Activated CD8-positive, alpha-beta memory T cell treated with anti-CD3 and anti-CD28 coated beads, Interleukin-2, amount 10 ng/mL, durations not matched to agents 7 days and 5 days (primary cell): ENCODE data around the gene POU2F3. TPM values are rescaled to one million over a fixed set of nuclear protein-coding genes. Genes with fewer than 3 reads are reported as not detected.
"Not testable (repeated sequence)": the region's sequence is repeated elsewhere in the genome, so short reads cannot be mapped to it uniquely, and the experiment has no call there.

Source experiments
- ATAC-seq: fragments of 150-1000 bp; cut with Tn5 transposase; one replicate; pipeline ENCODE4 v1.10.0; 2021; ENCODE audit warnings: moderate library complexity
- CTCF ChIA-PET: fragments of 350-600 bp; sonication (Branson Sonifier 250); formaldehyde crosslinking; loops from one replicate; lab custom pipeline; 2021; ENCODE audit warnings: antibody characterized with exemption; lab: Charles Lee
- DNase-seq: peaks from one replicate; pipeline ENCODE4 v3.0.0-alpha.2; 2020
- H3K27ac Mint-ChIP-seq: one replicate; pipeline ENCODE4 v1.8.0; 2021; ENCODE audit warnings: mild to moderate bottlenecking, mixed read lengths
- H3K27me3 Mint-ChIP-seq: one replicate; pipeline ENCODE4 v1.8.0; 2021; ENCODE audit warnings: mixed read lengths
- H3K36me3 Mint-ChIP-seq: one replicate; pipeline ENCODE4 v1.8.0; 2021; ENCODE audit warnings: mild to moderate bottlenecking, mixed read lengths
- H3K4me1 Mint-ChIP-seq: one replicate; pipeline ENCODE4 v1.8.0; 2021; ENCODE audit warnings: mixed read lengths
- H3K4me3 Mint-ChIP-seq: one replicate; pipeline ENCODE4 v1.8.0; 2021; ENCODE audit warnings: mild to moderate bottlenecking, moderate library complexity, mixed read lengths
- H3K9me3 Mint-ChIP-seq: one replicate; pipeline ENCODE4 v1.8.0; 2022; ENCODE audit warnings: low read depth, mixed read lengths
- total RNA-seq, 2 experiments: library from RNA; stranded (reverse); gene quantifications; one replicate each; pipeline ENCODE4 v1.2.3, GENCODE V29; 2021

Gene POU2F3
- total RNA-seq, 2 experiments from 2014 or later = not detected

GRCh38 chr11:120236169-120237107 lies 3.5 kb upstream of the POU2F3 start:
- DNase-seq (no peak), ATAC-seq (no peak)
- CTCF ChIA-PET = interaction anchor here (0.7 to 14.0 kb wide), 14 partner anchors 11 to 101 kb away, joined by 3 to 475 read pairs (median 10); no protein-coding TSS in a partner anchor
- Mint-ChIP-seq H3K36me3 (no peaks in the 10 kb centered on the region), H3K4me3 (no peak overlapping the region), H3K4me1 (peaks cover 3% of the 10 kb centered on the region), H3K27me3 (peaks cover 78% of the 10 kb centered on the region), H3K9me3 (no peaks in the 10 kb centered on the region), H3K27ac (no peak overlapping the region)

GRCh38 chr11:120238968-120239620 lies 846 bp upstream of the POU2F3 start:
- Mint-ChIP-seq H3K27me3 (peaks cover 84% of the 10 kb centered on the region), H3K9me3 (no peaks in the 10 kb centered on the region)

GRCh38 chr11:120240866-120241265 lies 926 bp downstream of the POU2F3 start:
- Mint-ChIP-seq H3K4me1 (peaks cover 24% of the 10 kb centered on the region), H3K9me3 (no peaks in the 10 kb centered on the region), H3K36me3 (no peaks in the 10 kb centered on the region), H3K27me3 (peaks cover 84% of the 10 kb centered on the region), H3K4me3 (no peak overlapping the region), H3K27ac (no peak overlapping the region)
- no peak for DNase-seq
- CTCF ChIA-PET = interaction anchor here (14.0 kb wide), 1 partner anchor 59 kb away, joined by 475 read pairs; no protein-coding TSS in a partner anchor
- ATAC-seq = no peak

More at GRCh38 chr11:120238968-120239620, 846 bp upstream of the POU2F3 start:
- Mint-ChIP-seq H3K27ac (no peak overlapping the region), H3K4me3 (no peak overlapping the region), H3K4me1 (peaks cover 7% of the 10 kb centered on the region), H3K36me3 (no peaks in the 10 kb centered on the region)
- CTCF ChIA-PET = interaction anchor here (0.9 to 14.0 kb wide), 4 partner anchors 8 to 61 kb away, joined by 3 to 475 read pairs (median 70); no protein-coding TSS in a partner anchor
- DNase-seq = no peak
- ATAC-seq = no peak

GRCh38 chr11:120241277-120241676 lies 1.3 kb downstream of the POU2F3 start:
- H3K4me3 Mint-ChIP-seq = no peak overlapping the region
- DNase-seq = no peak
- peaks cover 84% of the 10 kb centered on the region for H3K27me3 Mint-ChIP-seq
- no peak overlapping the region for H3K27ac Mint-ChIP-seq
- H3K9me3 Mint-ChIP-seq = no peaks in the 10 kb centered on the region
- no peak for ATAC-seq
- CTCF ChIA-PET = interaction anchor here (14.0 kb wide), 1 partner anchor 59 kb away, joined by 475 read pairs; no protein-coding TSS in a partner anchor
- H3K4me1 Mint-ChIP-seq = peaks cover 27% of the 10 kb centered on the region
- H3K36me3 Mint-ChIP-seq = peaks cover 3% of the 10 kb centered on the region

- H3K36me3 Mint-ChIP-seq = peaks cover 10% of the 10 kb centered on the region
- peaks cover 42% of the 10 kb centered on the region for H3K4me1 Mint-ChIP-seq
- DNase-seq = no peak
- H3K9me3 Mint-ChIP-seq = no peaks in the 10 kb centered on the region
- peaks cover 83% of the 10 kb centered on the region for H3K27me3 Mint-ChIP-seq
- H3K27ac Mint-ChIP-seq = no peak overlapping the region
- no peak overlapping the region for H3K4me3 Mint-ChIP-seq
- ATAC-seq = no peak
- CTCF ChIA-PET = interaction anchor here (1.4 to 10.2 kb wide), 3 partner anchors 9 to 75 kb away, joined by 3 to 161 read pairs (median 126); no protein-coding TSS in a partner anchor
Observed at GRCh38 chr11:120243221-120243620, 3.3 kb downstream of the POU2F3 start.

GRCh38 chr11:120244476-120245365 lies 4.8 kb downstream of the POU2F3 start:
- Mint-ChIP-seq H3K36me3 (peaks cover 10% of the 10 kb centered on the region), H3K9me3 (no peaks in the 10 kb centered on the region), H3K4me1 (peaks cover 57% of the 10 kb centered on the region), H3K27me3 (peaks cover 72% of the 10 kb centered on the region), H3K27ac (peak overlapping the region; percentile 35), H3K4me3 (no peak overlapping the region)
- ATAC-seq (peak; percentile 35), DNase-seq (peak; percentile 47)
- CTCF ChIA-PET = interaction anchor here (1.0 to 10.2 kb wide), 3 partner anchors 11 to 76 kb away, joined by 3 to 161 read pairs (median 126); no protein-coding TSS in a partner anchor

GRCh38 chr11:120245434-120245833 lies 5.5 kb downstream of the POU2F3 start:
- H3K9me3 Mint-ChIP-seq = no peaks in the 10 kb centered on the region
- DNase-seq (no peak), ATAC-seq (no peak)
- no peak overlapping the region for H3K4me3 Mint-ChIP-seq
- peaks cover 64% of the 10 kb centered on the region for H3K4me1 Mint-ChIP-seq
- peaks cover 16% of the 10 kb centered on the region for H3K36me3 Mint-ChIP-seq
- peaks cover 76% of the 10 kb centered on the region for H3K27me3 Mint-ChIP-seq
- CTCF ChIA-PET = interaction anchor here (9.8 to 10.2 kb wide), 2 partner anchors 12 to 56 kb away, joined by 126 to 161 read pairs; no protein-coding TSS in a partner anchor
- H3K27ac Mint-ChIP-seq = no peak overlapping the region

- CTCF ChIA-PET = interaction anchor here (0.7 to 10.2 kb wide), 5 partner anchors 10 to 88 kb away, joined by 3 to 161 read pairs (median 12); partner anchors contain the start of gene ARHGEF12
- Mint-ChIP-seq H3K4me3 (peak overlapping the region; percentile 59), H3K27ac (peak overlapping the region; percentile 78), H3K36me3 (peaks cover 16% of the 10 kb centered on the region), H3K27me3 (peaks cover 67% of the 10 kb centered on the region), H3K9me3 (no peaks in the 10 kb centered on the region), H3K4me1 (peaks cover 64% of the 10 kb centered on the region)
- DNase-seq (peak; percentile 47), ATAC-seq (peak; percentile 87)
Observed at GRCh38 chr11:120248551-120249278, 8.8 kb downstream of the POU2F3 start.

- Mint-ChIP-seq H3K36me3 (peaks cover 16% of the 10 kb centered on the region), H3K27me3 (peaks cover 68% of the 10 kb centered on the region), H3K4me1 (peaks cover 55% of the 10 kb centered on the region), H3K27ac (peak overlapping the region; percentile 78), H3K9me3 (no peaks in the 10 kb centered on the region), H3K4me3 (peak overlapping the region; percentile 21)
- DNase-seq (no peak), ATAC-seq (no peak)
- CTCF ChIA-PET = interaction anchor here (0.7 to 10.2 kb wide), 7 partner anchors 9 to 87 kb away, joined by 3 to 161 read pairs (median 4); partner anchors contain the start of gene ARHGEF12
Observed at GRCh38 chr11:120249279-120250262, 9.6 kb downstream of the POU2F3 start.

GRCh38 chr11:120253377-120253776 lies 13.4 kb downstream of the POU2F3 start:
- H3K9me3 Mint-ChIP-seq, H3K36me3 Mint-ChIP-seq, ATAC-seq, H3K4me3 Mint-ChIP-seq, DNase-seq, H3K27ac Mint-ChIP-seq: not testable (repeated sequence)
- H3K4me1 Mint-ChIP-seq = peaks cover 22% of the 10 kb centered on the region
- peaks cover 78% of the 10 kb centered on the region for H3K27me3 Mint-ChIP-seq
- CTCF ChIA-PET = interaction anchor here (1.9 to 2.5 kb wide), 2 partner anchors 18 to 49 kb away, joined by 4 to 17 read pairs; no protein-coding TSS in a partner anchor
